CD4-positive, alpha-beta T cell (primary cell): Measurements from ENCODE around the gene AXIN1. TPM values are rescaled to one million over a fixed set of nuclear protein-coding genes. Genes with fewer than 3 reads are reported as not detected.
A peak's percentile ranks its signal among the peaks of the same experiment; 100 is the strongest.

Experiments used
- ATAC-seq: fragments of 200-7000 bp; cut with Tn5 transposase; one replicate; pipeline ENCODE4 v1.10.0; 2022; ENCODE audit warnings: mild to moderate bottlenecking; ENCODE audit not compliant: poor library complexity
- CTCF ChIA-PET: fragments of 350-600 bp; sonication (Branson Sonifier 250); formaldehyde crosslinking; loops from one replicate; lab custom pipeline; 2021; ENCODE audit warnings: antibody characterized with exemption, inconsistent platforms; lab: Charles Lee
- POLR2A ChIA-PET: fragments of 350-600 bp; sonication (Branson Sonifier 250); formaldehyde crosslinking; loops from one replicate; lab custom pipeline; 2021; ENCODE audit warnings: antibody characterized with exemption, inconsistent platforms; lab: Charles Lee
- DNase-seq, 14 experiments: peaks; one replicate each; pipeline ENCODE4 v3.0.0-alpha.2; 2013 to 2020; ENCODE audit warnings: mixed read lengths in 2 of 14
- H3K27ac ChIP-seq, 2 donors: one replicate each; pipeline versions ENCODE4 v1.5.1 to v1.7.0; 2013; ENCODE audit warnings: low read length in 2 of 2, low read depth in 1 of 2, mild to moderate bottlenecking in 1 of 2
- H3K27me3 ChIP-seq, 2 experiments: 1 replicate in 1 of 2; 2 replicates in 1 of 2; pipeline versions ENCODE4 v1.6.1 to v1.7.0; 2013; ENCODE audit warnings: low read length in 2 of 2, control low read depth in 1 of 2, mild to moderate bottlenecking in 1 of 2, moderate library complexity in 1 of 2; ENCODE audit not compliant: insufficient read depth in 2 of 2, control insufficient read depth in 1 of 2
- H3K36me3 ChIP-seq: one replicate; pipeline ENCODE4 v1.6.1; 2013; ENCODE audit warnings: low read length, control low read depth; ENCODE audit not compliant: insufficient read depth
- H3K4me1 ChIP-seq: one replicate; pipeline ENCODE4 v1.6.1; 2013; ENCODE audit warnings: low read length, control low read depth; ENCODE audit not compliant: insufficient read depth
- H3K4me3 ChIP-seq: one replicate; pipeline ENCODE4 v1.5.1; 2013; ENCODE audit warnings: mild to moderate bottlenecking, low read length, moderate library complexity
- H3K9me3 ChIP-seq, 2 experiments: 1 replicate in 1 of 2; 2 replicates in 1 of 2; pipeline versions ENCODE4 v1.6.1 to v1.7.0; 2013; ENCODE audit warnings: low read length in 2 of 2, mild to moderate bottlenecking in 2 of 2, control low read depth in 1 of 2, moderate library complexity in 1 of 2; ENCODE audit not compliant: control insufficient read depth in 1 of 2, insufficient read depth in 1 of 2
- H3K27ac Mint-ChIP-seq: one replicate; pipeline ENCODE4 v1.8.0; 2020; ENCODE audit warnings: mixed read lengths
- H3K27me3 Mint-ChIP-seq: one replicate; pipeline ENCODE4 v1.8.0; 2021; ENCODE audit warnings: mixed read lengths
- H3K36me3 Mint-ChIP-seq: one replicate; pipeline ENCODE4 v1.8.0; 2021; ENCODE audit warnings: low read depth, mixed read lengths
- H3K4me1 Mint-ChIP-seq: one replicate; pipeline ENCODE4 v1.8.0; 2021; ENCODE audit warnings: low read depth, mixed read lengths
- H3K4me3 Mint-ChIP-seq: one replicate; pipeline ENCODE4 v1.8.0; 2020; ENCODE audit warnings: mild to moderate bottlenecking, mixed read lengths
- H3K9me3 Mint-ChIP-seq: one replicate; pipeline ENCODE4 v1.8.0; 2020; ENCODE audit warnings: mixed read lengths
- CTCF ChIP-seq: fragments of 200-600 bp; IDR thresholded peaks from one replicate; pipeline ENCODE4 v1.8.0; 2022; ENCODE audit warnings: antibody characterized with exemption, mild to moderate bottlenecking
- intact Hi-C, 2 experiments: fragments of 100-400 bp; cut with DNase I in 1 of 2; cut with micrococcal nuclease in 1 of 2; formaldehyde crosslinking; loops; one replicate each; pipeline versions ENCODE4 v1.15.1 to v1.9.0; 2023 to 2025; cut with DNase I, micrococcal nuclease
- total RNA-seq, 174 experiments: library from RNA in 2 of 174; stranded (reverse) in 2 of 174; gene quantifications; one replicate each; pipeline ENCODE4 v1.2.3 and lab custom pipeline; 2021 to 2026

Gene AXIN1
- total RNA-seq, 2 experiments from 2014 or later, result 24.7 to 26.3 TPM

- POLR2A ChIA-PET, result interaction anchor here (1.4 to 3.3 kb wide), 4 partner anchors 17 to 38 kb away, joined by 4 to 35 read pairs (median 14); partner anchors contain the start of genes MRPL28 and PGAP6
- CTCF ChIA-PET, result interaction anchor here (3.7 kb wide), 1 partner anchor 8 kb away, joined by 22 read pairs; no protein-coding TSS in a partner anchor
- H3K9me3 Mint-ChIP-seq, result no peaks in the 10 kb centered on the region
Measured at GRCh38 chr16:400061-400591, 47.6 kb upstream of the AXIN1 start.

GRCh38 chr16:399340-400019, 47.0 kb upstream of the AXIN1 start:
- no peaks in the 10 kb centered on the region for H3K36me3 ChIP-seq
- no peak for TF ChIP-seq CTCF
- H3K27me3 ChIP-seq, result no peaks in the 10 kb centered on the region
- peak in 1 of 14 experiments; percentile 38 for DNase-seq
- no peak overlapping the region for H3K4me3 ChIP-seq
- Mint-ChIP-seq H3K27me3 (no peaks in the 10 kb centered on the region), H3K4me3 (peak overlapping the region; percentile 98), H3K9me3 (no peaks in the 10 kb centered on the region), H3K4me1 (peaks cover 26% of the 10 kb centered on the region), H3K27ac (peak overlapping the region; percentile 36), H3K36me3 (peaks cover 5% of the 10 kb centered on the region)
- no peak for ATAC-seq
- no peaks in the 10 kb centered on the region for H3K9me3 ChIP-seq
- ChIA-PET POLR2A (interaction anchor here (3.3 kb wide), 1 partner anchor 17 kb away, joined by 35 read pairs; the partner anchor contains the start of gene PGAP6), CTCF (no interaction called here)
- intact Hi-C loops, result loop anchor here (2.0 to 10.0 kb wide), 4 partner anchors 25 to 1385 kb away; partner anchors contain the start of genes AXIN1 (in 2 of the 2), NUBP2 (in 1 of the 2), RAB11FIP3 (in 1 of the 2) and SPSB3 (in 1 of the 2)
- peaks cover 25% of the 10 kb centered on the region for H3K4me1 ChIP-seq
- H3K27ac ChIP-seq, result no peak overlapping the region

More at GRCh38 chr16:400061-400591, 47.6 kb upstream of the AXIN1 start:
- peaks cover 26% of the 10 kb centered on the region for H3K4me1 Mint-ChIP-seq
- Histone ChIP-seq H3K4me3 (peak overlapping the region; percentile 92), H3K36me3 (no peaks in the 10 kb centered on the region), H3K27ac (peak overlapping the region in 1 of 2 donors; percentile 67), H3K9me3 (no peaks in the 10 kb centered on the region), H3K27me3 (no peaks in the 10 kb centered on the region), H3K4me1 (peaks cover 25% of the 10 kb centered on the region)
- peak overlapping the region; percentile 98 for H3K4me3 Mint-ChIP-seq
- TF ChIP-seq CTCF, result no peak
- DNase-seq, result peak in 3 of 14 experiments; percentile 12 to 50 (median 29)
- no peaks in the 10 kb centered on the region for H3K27me3 Mint-ChIP-seq
- peaks cover 5% of the 10 kb centered on the region for H3K36me3 Mint-ChIP-seq
- H3K27ac Mint-ChIP-seq, result peak overlapping the region; percentile 97
- intact Hi-C loops, result loop anchor here (2.0 to 10.0 kb wide), 4 partner anchors 25 to 1385 kb away; partner anchors contain the start of genes AXIN1 (in 2 of the 2), NUBP2 (in 1 of the 2), RAB11FIP3 (in 1 of the 2) and SPSB3 (in 1 of the 2)
- ATAC-seq, result no peak

- Histone ChIP-seq H3K36me3 (no peaks in the 10 kb centered on the region), H3K4me3 (no peak overlapping the region), H3K4me1 (peaks cover 25% of the 10 kb centered on the region), H3K9me3 (no peaks in the 10 kb centered on the region), H3K27me3 (no peaks in the 10 kb centered on the region), H3K27ac (no peak overlapping the region)
- intact Hi-C loops, result no loop called here
- Mint-ChIP-seq H3K27me3 (no peaks in the 10 kb centered on the region), H3K27ac (peak overlapping the region; percentile 44), H3K4me3 (peak overlapping the region; percentile 98), H3K9me3 (no peaks in the 10 kb centered on the region), H3K4me1 (peaks cover 26% of the 10 kb centered on the region), H3K36me3 (peaks cover 5% of the 10 kb centered on the region)
- ChIA-PET POLR2A (interaction anchor here (0.9 to 3.3 kb wide), 2 partner anchors 16 kb away, joined by 3 to 35 read pairs; partner anchors contain the start of gene PGAP6), CTCF (no interaction called here)
- no peak for ATAC-seq
- peak in 2 of 14 experiments; percentile 30 to 53 for DNase-seq
- no peak for TF ChIP-seq CTCF
Measured at GRCh38 chr16:398561-399339, 46.2 kb upstream of the AXIN1 start.
